ENCODE measurements around the gene EMB. TPM values are rescaled to one million over a fixed set of nuclear protein-coding genes. Genes with fewer than 3 reads are reported as not detected.
"Not testable (repeated sequence)": the region's sequence is repeated elsewhere in the genome, so short reads cannot be mapped to it uniquely, and the experiment has no call there.

EMB gene
- total RNA-seq, 2 experiments from 2014 or later: 78.9 to 125 TPM

GRCh38 chr5:50423100-50423799 is 17.8 kb downstream of the EMB start:
- H4K20me1 ChIP-seq (ENCODE audit: insufficient read depth, low read length); DNase-seq (ENCODE audit: low spot score); H3K9me2 ChIP-seq (ENCODE audit: insufficient read depth, low read length); H3K4me2 ChIP-seq (ENCODE audit: low read length); H3K9me3 ChIP-seq (ENCODE audit: low read length); H3K27ac ChIP-seq (ENCODE audit: low read depth, low read length, poor library complexity, severe bottlenecking); H2AFZ ChIP-seq (ENCODE audit: low read length); H3K4me3 ChIP-seq (ENCODE audit: low read depth, low read length, poor library complexity, severe bottlenecking); intact Hi-C loops (cut with micrococcal nuclease; ENCODE audit: unreplicated experiment); CTCF ChIA-PET (ENCODE audit: unreplicated experiment): not testable (repeated sequence)
- peaks cover 89% of the 10 kb centered on the region for H3K36me3 ChIP-seq (ENCODE audit: insufficient read depth, low read length)
- POLR2A ChIA-PET: interaction anchor here (0.7 kb wide), 2 partner anchors 47 to 356 kb away, joined by 3 read pairs; no protein-coding TSS in a partner anchor
- H3K79me2 ChIP-seq (ENCODE audit: insufficient read depth, low read depth, low read length): peaks cover 94% of the 10 kb centered on the region
- peaks cover 52% of the 10 kb centered on the region for H3K4me1 ChIP-seq (ENCODE audit: insufficient read depth, low read length, poor library complexity, severe bottlenecking)
- BruUV-seq (replicated peaks): TSS peak; percentile 5

- peaks cover 63% of the 10 kb centered on the region for H3K4me1 ChIP-seq (ENCODE audit: insufficient read depth, low read length, poor library complexity, severe bottlenecking)
- H3K4me3 ChIP-seq (ENCODE audit: low read depth, low read length, poor library complexity, severe bottlenecking); H3K9me2 ChIP-seq (ENCODE audit: insufficient read depth, low read length); H3K9me3 ChIP-seq (ENCODE audit: low read length); H3K4me2 ChIP-seq (ENCODE audit: low read length); CTCF ChIA-PET (ENCODE audit: unreplicated experiment); H2AFZ ChIP-seq (ENCODE audit: low read length); H3K27ac ChIP-seq (ENCODE audit: low read depth, low read length, poor library complexity, severe bottlenecking); DNase-seq (ENCODE audit: low spot score); BruUV-seq (replicated peaks); H4K20me1 ChIP-seq (ENCODE audit: insufficient read depth, low read length); intact Hi-C loops (cut with micrococcal nuclease; ENCODE audit: unreplicated experiment): not testable (repeated sequence)
- peaks cover 94% of the 10 kb centered on the region for H3K79me2 ChIP-seq (ENCODE audit: insufficient read depth, low read depth, low read length)
- POLR2A ChIA-PET: interaction anchor here (0.6 kb wide), 1 partner anchor 19 kb away, joined by 6 read pairs; no protein-coding TSS in a partner anchor
- H3K36me3 ChIP-seq (ENCODE audit: insufficient read depth, low read length): peaks cover 73% of the 10 kb centered on the region
Measured at GRCh38 chr5:50421184-50421950, 19.7 kb downstream of the EMB start.

GRCh38 chr5:50420343-50420935 is 20.6 kb downstream of the EMB start:
- POLR2A ChIA-PET: interaction anchor here (1.5 kb wide), 1 partner anchor 25 kb away, joined by 4 read pairs; no protein-coding TSS in a partner anchor
- H3K36me3 ChIP-seq (ENCODE audit: insufficient read depth, low read length): peaks cover 65% of the 10 kb centered on the region
- no peaks in the 10 kb centered on the region for H3K9me2 ChIP-seq (ENCODE audit: insufficient read depth, low read length)
- H3K4me2 ChIP-seq (ENCODE audit: low read length): no peak overlapping the region
- no peak overlapping the region for H3K4me3 ChIP-seq (ENCODE audit: low read depth, low read length, poor library complexity, severe bottlenecking)
- no peak for DNase-seq (ENCODE audit: low spot score)
- H3K9me3 ChIP-seq (ENCODE audit: low read length): 0 out of 2 replicates have a peak, but pooled peaks cover 6% of the 10 kb centered on the region
- peaks cover 91% of the 10 kb centered on the region for H3K79me2 ChIP-seq (ENCODE audit: insufficient read depth, low read depth, low read length)
- peaks cover 68% of the 10 kb centered on the region for H3K4me1 ChIP-seq (ENCODE audit: insufficient read depth, low read length, poor library complexity, severe bottlenecking)
- CTCF ChIA-PET (ENCODE audit: unreplicated experiment): no interaction called here
- no TSS peak for BruUV-seq (replicated peaks)
- H4K20me1 ChIP-seq (ENCODE audit: insufficient read depth, low read length): no peaks in the 10 kb centered on the region
- no peak for TF ChIP-seq CTCF (conservative IDR thresholded peaks at IDR 0.05; ENCODE audit: low read length)
- TF ChIP-seq EZH2phosphoT487 (IDR thresholded peaks at IDR 0.05; ENCODE audit: borderline replicate concordance, low read depth, low read length): no peak
- H2AFZ ChIP-seq (ENCODE audit: low read length): no peak overlapping the region
- peak overlapping the region; percentile 21 for H3K27ac ChIP-seq (ENCODE audit: low read depth, low read length, poor library complexity, severe bottlenecking)
- intact Hi-C loops (cut with micrococcal nuclease; ENCODE audit: unreplicated experiment): no loop called here

GRCh38 chr5:50419656-50420055 is 21.4 kb downstream of the EMB start:
- Histone ChIP-seq H3K79me2 (ENCODE audit: insufficient read depth, low read depth, low read length) (peaks cover 91% of the 10 kb centered on the region), H3K4me1 (ENCODE audit: insufficient read depth, low read length, poor library complexity, severe bottlenecking) (peaks cover 69% of the 10 kb centered on the region), H3K36me3 (ENCODE audit: insufficient read depth, low read length) (peaks cover 65% of the 10 kb centered on the region)
- CTCF ChIA-PET (ENCODE audit: unreplicated experiment); H3K9me2 ChIP-seq (ENCODE audit: insufficient read depth, low read length); DNase-seq (ENCODE audit: low spot score); H3K4me2 ChIP-seq (ENCODE audit: low read length); H3K27ac ChIP-seq (ENCODE audit: low read depth, low read length, poor library complexity, severe bottlenecking); H4K20me1 ChIP-seq (ENCODE audit: insufficient read depth, low read length); H3K9me3 ChIP-seq (ENCODE audit: low read length); H2AFZ ChIP-seq (ENCODE audit: low read length); H3K4me3 ChIP-seq (ENCODE audit: low read depth, low read length, poor library complexity, severe bottlenecking); BruUV-seq (replicated peaks); intact Hi-C loops (cut with micrococcal nuclease; ENCODE audit: unreplicated experiment): not testable (repeated sequence)
- POLR2A ChIA-PET: interaction anchor here (1.5 kb wide), 1 partner anchor 26 kb away, joined by 4 read pairs; no protein-coding TSS in a partner anchor

- peak; percentile 55 for DNase-seq (ENCODE audit: low spot score)
- H3K9me3 ChIP-seq (ENCODE audit: low read length); BruUV-seq (replicated peaks); CTCF ChIA-PET (ENCODE audit: unreplicated experiment); H3K9me2 ChIP-seq (ENCODE audit: insufficient read depth, low read length); H4K20me1 ChIP-seq (ENCODE audit: insufficient read depth, low read length); H2AFZ ChIP-seq (ENCODE audit: low read length): not testable (repeated sequence)
- H3K36me3 ChIP-seq (ENCODE audit: insufficient read depth, low read length): peaks cover 66% of the 10 kb centered on the region
- intact Hi-C loops (cut with micrococcal nuclease; ENCODE audit: unreplicated experiment): loop anchor here (1.0 kb wide), 1 partner anchor 25 kb away; the partner anchor contains the start of gene EMB
- H3K27ac ChIP-seq (ENCODE audit: low read depth, low read length, poor library complexity, severe bottlenecking): peak overlapping the region; percentile 98
- H3K4me1 ChIP-seq (ENCODE audit: insufficient read depth, low read length, poor library complexity, severe bottlenecking): peaks cover 78% of the 10 kb centered on the region
- H3K4me3 ChIP-seq (ENCODE audit: low read depth, low read length, poor library complexity, severe bottlenecking): peak overlapping the region; percentile 60
- POLR2A ChIA-PET: interaction anchor here (0.7 to 3.9 kb wide), 4 partner anchors 11 to 327 kb away, joined by 3 to 28 read pairs (median 4); partner anchors contain the start of gene EMB
- peaks cover 93% of the 10 kb centered on the region for H3K79me2 ChIP-seq (ENCODE audit: insufficient read depth, low read depth, low read length)
- H3K4me2 ChIP-seq (ENCODE audit: low read length): peak overlapping the region; percentile 85
Measured at GRCh38 chr5:50416637-50417036, 24.5 kb downstream of the EMB start.
